ENCODE results near the gene ADK.
"Not testable (repeated sequence)": the region's sequence is repeated elsewhere in the genome, so short reads cannot be mapped to it uniquely, and the experiment has no call there.

ADK gene

DNA sequence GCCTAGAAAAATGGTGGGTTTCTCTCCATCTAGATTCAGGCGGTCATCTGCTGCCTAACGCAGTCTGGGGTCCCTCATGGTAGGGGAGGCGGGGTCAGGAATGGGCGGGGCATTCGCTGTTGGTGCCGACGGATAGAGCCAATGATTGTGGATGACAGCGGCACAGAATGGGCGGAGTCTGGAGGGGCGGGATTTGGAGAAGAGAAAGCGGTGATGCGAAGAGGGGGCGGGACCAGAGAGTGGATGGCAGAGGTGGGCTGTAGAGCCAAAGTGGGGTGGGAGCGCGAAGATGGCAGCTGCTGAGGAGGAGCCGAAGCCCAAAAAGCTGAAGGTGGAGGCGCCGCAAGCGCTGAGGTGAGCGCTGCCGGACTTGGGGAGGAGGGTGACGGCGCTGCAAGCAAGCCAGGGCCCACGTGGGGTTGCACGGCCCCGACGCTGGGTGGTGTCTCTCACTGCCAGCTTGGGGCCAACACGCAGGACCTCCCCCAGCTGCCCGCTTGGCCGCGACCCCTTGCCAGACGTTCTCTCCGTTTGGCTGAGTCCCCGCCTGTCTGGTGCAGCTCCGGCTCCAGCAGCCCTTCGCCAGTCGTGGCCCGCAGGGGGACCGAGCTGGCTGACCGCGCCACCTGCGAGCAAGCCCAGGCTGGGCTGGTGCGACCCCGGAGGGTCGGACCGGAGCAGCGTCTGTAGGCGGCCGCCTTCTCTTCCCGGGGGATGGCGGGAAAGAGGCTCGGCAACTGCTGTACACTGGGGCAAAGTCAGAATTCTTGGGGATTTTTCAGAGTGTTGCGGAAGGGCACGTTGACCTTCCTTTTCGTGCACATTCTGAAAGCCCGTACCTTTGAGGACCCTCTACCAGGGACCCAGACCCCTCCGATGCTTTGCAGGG is at the start of gene ADK:
ADK (plus strand) TSS at position 232 of the 889 bp plus-strand sequence; CDS start at position 290, 58 bp downstream.
- DNase-seq (ENCODE audit: insufficient read length, low spot score) (peak; percentile 69), FAIRE-seq (peak; percentile 95)

DNA sequence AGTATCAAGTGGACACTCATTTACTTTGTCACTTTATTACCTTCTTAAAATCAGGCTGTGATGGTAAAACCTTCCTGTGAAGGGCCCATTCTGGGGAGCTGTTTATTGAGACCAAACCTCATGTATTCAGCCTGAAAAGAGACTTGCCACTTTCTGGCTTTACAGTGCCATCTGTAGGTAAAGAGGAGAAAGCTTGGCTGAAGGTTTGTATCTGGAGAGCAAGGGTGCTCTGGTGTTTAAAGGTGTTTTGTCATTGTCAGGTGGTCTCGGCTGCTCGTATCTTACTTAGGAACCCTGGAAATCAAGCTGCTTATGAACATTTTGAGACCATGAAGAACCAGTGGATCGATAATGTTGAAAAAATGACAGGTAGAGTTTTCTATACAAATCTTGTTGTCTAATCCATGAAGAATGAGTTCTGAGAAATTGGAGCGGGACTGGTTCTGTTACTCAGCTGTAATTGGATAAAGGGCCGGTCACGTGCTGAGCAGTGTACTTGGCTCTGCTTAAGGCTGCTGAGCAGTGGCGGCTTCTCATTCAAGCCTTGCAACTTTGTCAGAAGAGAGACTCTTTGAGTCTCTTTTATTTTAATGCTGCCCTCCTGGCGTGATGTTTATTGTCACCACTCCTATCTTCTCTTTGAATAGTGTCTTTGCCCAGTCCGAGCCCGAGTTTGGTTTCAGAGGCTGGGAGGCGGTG is 47.3 kb upstream of the ADK start:
- DNase-seq (ENCODE audit: insufficient read length, low spot score) = peak; percentile 28
- FAIRE-seq = peak; percentile 77

DNA sequence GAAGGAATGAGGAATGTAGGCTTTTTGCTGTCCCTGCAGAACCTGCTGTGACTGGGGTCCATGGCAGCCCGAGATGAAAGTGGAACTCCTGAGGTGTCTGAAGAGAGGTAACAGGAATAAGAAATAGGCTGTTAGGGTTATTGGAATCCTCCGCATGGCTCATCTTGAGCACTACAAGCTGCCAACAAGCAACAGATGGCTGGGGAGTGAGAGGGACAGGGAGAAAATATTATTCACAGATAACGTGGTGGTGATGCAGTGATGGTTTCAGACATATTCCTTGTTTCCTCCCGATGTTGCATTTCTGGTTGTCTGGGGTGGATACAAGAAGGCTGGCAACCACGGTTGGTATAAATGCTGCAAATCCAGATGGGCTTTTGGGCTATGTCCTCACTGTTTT is 46.5 kb upstream of the ADK start:
- no peak for DNase-seq (ENCODE audit: insufficient read length, low spot score)

DNA sequence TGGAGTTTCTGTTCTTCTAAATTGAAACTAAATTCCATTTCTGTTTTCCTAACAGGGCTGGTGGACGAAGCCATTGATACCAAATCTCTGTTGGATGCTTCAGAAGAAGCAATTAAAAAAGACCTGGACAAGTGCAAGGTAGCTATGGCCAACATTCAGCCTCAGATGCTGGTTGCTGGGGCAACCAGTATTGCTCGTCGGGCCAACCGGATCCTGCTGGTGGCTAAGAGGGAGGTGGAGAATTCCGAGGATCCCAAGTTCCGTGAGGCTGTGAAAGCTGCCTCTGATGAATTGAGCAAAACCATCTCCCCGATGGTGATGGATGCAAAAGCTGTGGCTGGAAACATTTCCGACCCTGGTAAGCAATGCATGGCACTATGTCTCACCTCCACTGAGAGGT is 46.0 kb upstream of the ADK start:
- no peak for FAIRE-seq
- no peak for DNase-seq (ENCODE audit: insufficient read length, low spot score)

More for the DNA sequence above, 46.5 kb upstream of the ADK start:
- FAIRE-seq = no peak

DNA sequence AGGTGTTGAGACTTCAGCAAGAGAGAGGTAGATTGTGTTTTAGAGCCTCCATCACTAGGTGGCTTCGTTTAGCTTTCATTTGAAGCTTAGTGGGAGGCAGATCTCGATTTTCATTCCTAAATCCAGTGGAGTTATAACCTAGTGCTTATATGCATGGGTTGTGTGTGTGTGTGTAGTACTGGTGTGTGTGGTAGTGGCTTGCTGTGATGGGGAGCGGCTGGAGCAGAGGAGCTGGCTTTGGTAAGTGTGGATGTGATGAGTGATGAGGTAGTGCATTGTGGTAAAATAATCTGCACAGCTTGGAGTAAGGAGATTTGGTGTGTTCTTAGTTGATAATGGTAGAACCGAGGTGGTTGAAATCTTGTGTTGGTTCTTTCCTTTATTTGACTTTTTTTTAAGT is 43.6 kb upstream of the ADK start:
- no peak for FAIRE-seq
- DNase-seq (ENCODE audit: insufficient read length, low spot score) = no peak

DNA sequence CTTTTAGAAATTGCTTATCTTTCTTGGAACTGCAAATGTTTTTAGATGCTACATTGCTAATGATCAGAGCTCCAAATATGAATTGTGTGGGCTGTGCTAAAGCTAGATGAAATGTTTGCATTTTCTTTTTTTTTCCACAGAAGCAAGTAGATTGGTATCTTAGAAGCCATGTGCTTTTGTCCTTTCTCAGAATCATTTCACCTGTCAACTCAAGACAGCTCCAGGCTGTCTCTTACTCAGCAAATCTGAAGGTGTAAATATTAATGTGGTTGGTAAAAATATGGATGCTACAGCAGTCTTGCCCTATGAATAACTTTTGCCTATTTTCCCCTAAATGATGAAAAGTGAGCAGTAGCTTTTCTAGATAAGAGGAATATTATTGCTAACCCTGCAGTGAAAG is 41.6 kb upstream of the ADK start:
- no peak for FAIRE-seq
- no peak for DNase-seq (ENCODE audit: insufficient read length, low spot score)

DNA sequence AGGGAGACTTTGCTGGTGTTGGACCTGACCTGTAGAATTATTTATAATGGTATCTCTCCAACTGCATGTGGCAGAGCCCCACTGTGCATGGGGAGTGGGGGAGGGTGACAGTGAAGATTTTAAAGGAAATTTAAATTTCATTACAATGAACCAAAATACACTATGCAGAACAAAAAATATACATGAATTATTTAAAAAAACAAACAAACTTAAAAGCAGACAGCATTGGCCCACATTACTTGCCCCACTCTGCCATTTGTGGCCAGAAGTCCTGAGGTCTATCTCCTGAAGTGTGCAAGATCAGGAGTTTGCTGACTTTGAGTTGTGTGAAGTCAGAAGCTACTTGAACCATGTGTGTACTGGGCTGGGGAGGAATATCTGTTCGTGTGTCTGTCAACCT is 40.9 kb upstream of the ADK start:
- DNase-seq (ENCODE audit: insufficient read length, low spot score) (no peak), FAIRE-seq (no peak)

DNA sequence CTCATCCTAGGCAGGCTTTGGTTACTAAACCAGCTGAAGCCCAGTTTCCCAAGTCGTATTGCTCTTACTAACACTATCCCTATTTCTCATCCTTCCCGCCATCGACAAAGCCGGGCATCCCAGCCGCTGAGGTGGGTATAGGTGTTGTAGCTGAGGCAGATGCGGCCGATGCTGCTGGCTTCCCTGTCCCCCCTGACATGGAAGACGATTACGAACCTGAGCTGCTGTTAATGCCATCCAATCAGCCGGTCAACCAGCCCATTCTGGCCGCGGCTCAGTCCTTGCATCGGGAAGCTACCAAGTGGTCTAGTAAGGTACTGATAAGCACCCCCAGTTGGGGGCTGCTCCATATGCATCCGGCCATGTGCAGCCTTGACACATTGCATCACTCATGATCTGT is 39.2 kb upstream of the ADK start:
- no peak for FAIRE-seq
- no peak for DNase-seq (ENCODE audit: insufficient read length, low spot score)

DNA sequence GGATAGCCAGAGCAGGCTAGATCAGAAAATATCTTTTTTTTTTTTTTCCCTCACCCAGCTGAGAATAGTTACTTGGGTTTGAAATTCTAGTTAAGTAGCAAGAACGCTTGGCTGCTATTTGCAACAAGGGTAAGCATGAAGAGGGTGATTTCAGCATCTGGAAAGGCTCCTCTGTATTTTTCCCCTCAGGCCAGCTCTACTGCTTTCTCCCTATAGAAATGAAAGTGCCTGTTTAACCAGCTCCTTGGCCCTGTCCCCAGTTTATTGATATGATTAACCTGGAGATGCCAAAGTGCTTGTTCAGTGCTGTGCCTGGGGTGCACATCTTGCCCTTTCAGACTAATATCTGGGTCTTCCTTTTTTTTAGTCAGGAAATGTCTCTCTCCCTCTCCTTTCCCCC is 37.5 kb upstream of the ADK start:
- DNase-seq (ENCODE audit: insufficient read length, low spot score) (no peak), FAIRE-seq (no peak)

DNA sequence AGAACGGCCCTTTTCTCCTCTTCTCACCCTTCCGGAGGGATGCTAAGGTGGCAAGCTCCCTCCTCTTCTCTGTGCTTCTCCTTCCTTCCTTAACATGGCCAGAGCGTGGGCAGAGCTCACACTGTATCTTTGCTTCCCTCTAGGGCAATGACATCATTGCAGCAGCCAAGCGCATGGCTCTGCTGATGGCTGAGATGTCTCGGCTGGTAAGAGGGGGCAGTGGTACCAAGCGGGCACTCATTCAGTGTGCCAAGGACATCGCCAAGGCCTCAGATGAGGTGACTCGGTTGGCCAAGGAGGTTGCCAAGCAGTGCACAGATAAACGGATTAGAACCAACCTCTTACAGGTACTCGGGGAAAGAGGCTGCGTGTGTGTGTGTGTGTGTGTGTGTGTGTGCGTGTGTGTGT is 37.0 kb upstream of the ADK start:
- DNase-seq (ENCODE audit: insufficient read length, low spot score) = no peak
- FAIRE-seq = no peak

DNA sequence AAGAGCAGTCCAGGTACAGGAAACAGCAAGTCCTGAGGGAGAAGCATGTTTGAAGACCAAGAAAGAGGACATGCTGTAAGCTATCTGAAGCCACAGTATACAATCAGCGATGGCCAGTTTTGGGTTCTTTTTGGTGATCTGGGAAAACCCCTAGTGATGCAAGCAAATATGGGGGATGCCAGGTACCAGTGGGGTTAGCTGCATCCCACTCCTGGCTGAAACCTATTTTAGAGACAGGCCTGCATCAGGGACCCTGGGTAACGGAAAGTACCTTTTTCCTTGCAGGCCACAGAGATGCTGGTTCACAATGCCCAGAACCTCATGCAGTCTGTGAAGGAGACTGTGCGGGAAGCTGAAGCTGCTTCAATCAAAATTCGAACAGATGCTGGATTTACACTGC is 33.3 kb upstream of the ADK start:
- FAIRE-seq = no peak
- no peak for DNase-seq (ENCODE audit: insufficient read length, low spot score)

DNA sequence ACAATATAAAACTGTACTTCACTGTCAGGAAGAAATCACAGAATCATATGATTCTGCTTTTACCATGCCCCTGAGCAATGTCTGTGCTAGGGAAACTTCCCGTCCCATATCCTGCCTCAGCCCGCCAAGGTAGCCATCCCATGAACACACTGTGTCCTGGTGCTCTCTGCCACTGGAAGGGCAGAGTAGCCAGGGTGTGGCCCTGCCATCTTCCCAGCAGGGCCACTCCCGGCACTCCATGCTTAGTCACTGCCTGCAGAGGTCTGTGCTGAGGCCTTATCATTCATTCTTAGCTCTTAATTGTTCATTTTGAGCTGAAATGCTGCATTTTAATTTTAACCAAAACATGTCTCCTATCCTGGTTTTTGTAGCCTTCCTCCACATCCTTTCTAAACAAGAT is 32.2 kb upstream of the ADK start:
- DNase-seq (ENCODE audit: insufficient read length, low spot score) (no peak), FAIRE-seq (no peak)

DNA sequence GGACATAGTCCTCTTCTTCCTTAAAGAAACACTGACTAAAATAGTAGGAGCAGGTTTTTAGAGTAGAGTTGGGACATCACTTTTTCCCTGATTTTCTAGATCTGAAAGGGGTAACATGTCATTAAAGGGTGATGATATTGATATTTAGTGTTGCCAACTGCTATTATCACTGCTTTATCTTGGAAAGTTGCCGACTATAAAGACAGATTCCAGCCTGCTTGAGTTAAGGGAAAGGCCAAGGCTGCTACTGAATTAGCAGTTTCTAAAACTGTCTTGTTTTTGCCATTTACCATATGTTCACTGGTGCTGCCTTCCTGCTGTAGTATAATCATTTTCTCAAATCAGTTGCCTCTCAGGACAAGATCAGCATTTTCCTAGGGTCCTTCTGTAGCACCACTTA is 30.1 kb upstream of the ADK start:
- DNase-seq (ENCODE audit: insufficient read length, low spot score) (no peak), FAIRE-seq (no peak)

DNA sequence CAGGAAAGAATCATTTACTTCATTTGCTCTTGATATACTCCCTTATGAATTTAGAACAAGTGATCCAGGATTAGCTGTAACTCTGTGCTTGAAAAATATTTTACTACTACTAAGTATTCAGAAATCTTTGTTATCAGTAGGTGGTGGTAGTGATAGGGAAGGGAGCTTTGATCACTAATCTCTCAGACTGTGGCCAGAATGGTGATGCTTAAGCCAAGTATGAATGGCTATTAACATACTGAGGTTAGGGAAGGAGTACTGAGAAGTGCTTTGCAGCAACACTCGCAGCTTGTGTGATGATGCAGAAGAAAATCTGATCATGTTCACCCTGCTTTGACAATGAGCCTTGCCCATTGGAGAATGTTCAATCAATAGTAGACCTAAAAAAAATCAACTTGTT is 29.7 kb upstream of the ADK start:
- DNase-seq (ENCODE audit: insufficient read length, low spot score) = no peak
- no peak for FAIRE-seq

DNA sequence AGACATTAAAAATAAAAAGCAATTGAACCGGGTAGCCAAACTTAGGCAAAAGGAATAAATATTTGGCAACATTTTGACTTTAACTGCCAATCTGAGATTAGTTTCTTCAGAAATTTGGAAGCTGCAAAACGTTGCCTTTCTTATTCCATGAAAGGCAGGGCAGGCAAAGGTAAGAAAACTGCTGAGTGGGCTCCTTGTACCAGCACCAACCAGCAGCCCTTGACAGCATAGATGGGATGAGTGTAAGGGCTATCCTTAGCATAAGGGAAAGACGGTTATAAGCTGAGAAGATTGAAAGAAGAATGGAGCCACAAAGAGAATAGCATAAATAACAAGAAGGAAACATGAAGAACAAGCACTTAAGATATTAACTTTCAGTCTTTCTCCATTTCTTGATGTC is 29.0 kb upstream of the ADK start:
- FAIRE-seq (no peak), DNase-seq (ENCODE audit: insufficient read length, low spot score) (no peak)

DNA sequence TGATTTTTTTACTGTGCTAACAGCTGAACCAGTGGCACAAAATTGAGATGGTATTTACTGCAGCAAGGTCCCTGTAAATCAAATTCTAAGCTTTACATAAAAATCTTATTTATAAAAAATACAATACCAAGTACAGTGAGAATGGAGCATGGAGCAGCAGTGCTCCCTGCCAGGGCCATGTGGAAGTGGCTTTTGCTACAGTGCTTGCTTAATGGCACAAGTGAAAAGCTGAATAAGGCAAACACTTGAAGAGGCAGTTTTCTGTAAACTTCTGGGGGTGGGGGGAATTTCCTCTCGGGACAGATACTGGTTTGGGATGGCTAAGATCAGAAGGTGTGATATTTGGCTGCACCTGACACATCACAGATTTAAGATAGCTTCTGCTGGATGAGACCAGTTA is 27.9 kb upstream of the ADK start:
- no peak for DNase-seq (ENCODE audit: insufficient read length, low spot score)
- no peak for FAIRE-seq

DNA sequence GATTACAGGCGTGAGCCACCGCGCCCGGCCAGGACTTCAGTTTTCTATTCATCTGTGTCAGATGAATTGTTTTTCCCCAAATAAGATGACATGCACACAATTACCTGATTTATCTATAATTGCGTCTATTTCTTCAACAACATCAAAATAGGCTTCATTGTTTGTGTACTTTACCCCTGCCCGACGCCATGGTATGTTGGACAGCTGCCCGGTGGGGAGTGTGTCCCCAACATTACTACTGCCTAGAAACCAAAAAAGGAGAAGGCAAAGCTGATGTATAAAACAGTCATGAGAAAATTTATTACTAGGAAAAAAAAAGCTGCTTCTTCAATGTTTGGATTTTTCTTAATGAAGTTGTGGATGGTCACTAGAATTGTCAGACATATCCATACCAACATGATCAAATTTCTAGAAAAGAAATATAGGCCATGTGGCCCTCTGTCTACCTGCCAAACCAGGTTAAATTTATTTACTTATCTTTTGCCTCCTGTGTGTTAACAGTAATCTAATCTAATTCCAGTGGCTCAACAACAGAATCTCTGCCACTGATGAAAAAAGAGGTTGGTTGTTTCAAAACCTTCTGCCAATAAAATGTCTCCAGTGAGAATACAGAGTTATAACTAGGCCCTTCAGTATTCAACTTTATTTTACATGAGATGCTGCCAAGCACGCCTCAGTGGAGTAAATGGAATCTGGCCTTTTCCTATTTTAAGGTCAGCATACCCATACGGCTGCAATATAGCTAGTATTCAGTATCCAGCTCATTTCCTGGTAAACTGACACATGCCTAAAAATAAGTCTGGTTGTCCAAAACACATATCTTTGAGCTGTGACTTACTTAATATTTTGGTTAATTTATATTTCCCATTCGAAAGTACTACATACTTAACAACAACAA is 16.8 kb upstream of the ADK start:
- no peak for FAIRE-seq
- DNase-seq (ENCODE audit: insufficient read length, low spot score) = no peak

DNA sequence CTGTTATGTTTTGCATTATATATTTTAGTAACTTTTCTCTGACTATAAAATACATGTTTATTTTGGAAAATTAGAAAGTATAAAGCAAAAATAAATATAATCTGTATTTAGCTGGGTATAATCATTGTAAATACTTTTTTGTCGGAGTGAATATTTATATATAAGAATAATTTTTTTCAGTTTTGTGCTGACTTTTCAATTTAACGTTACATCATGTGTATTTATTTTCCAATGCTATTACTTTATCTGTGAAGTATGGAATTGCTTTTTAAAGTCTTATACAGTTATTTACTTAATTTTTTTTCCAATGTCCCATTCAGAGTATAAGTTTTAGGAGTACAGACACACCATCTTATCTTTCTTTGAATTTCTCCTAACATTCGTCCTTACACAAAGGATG is 15.6 kb upstream of the ADK start:
- no peak for FAIRE-seq
- DNase-seq (ENCODE audit: insufficient read length, low spot score) = no peak

DNA sequence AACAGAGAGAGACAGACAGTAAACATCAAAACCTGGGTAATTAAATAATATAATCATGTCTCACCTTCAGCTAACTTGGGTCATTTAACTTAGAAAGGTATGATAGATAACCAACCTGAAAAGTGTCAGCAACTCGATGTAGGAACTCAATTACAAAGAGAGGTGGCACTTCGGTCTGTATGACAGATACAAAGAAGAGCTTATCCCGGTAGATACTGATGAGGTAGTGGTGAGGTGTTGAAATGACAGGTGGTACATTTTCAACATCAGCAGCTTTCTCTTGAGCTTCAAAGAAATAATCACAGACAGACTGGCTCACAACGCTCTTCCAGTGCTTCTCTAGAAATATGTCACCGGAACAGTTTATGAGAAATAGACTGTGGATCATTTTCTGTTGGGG is 13.0 kb upstream of the ADK start:
- FAIRE-seq (no peak), DNase-seq (ENCODE audit: insufficient read length, low spot score) (no peak)

DNA sequence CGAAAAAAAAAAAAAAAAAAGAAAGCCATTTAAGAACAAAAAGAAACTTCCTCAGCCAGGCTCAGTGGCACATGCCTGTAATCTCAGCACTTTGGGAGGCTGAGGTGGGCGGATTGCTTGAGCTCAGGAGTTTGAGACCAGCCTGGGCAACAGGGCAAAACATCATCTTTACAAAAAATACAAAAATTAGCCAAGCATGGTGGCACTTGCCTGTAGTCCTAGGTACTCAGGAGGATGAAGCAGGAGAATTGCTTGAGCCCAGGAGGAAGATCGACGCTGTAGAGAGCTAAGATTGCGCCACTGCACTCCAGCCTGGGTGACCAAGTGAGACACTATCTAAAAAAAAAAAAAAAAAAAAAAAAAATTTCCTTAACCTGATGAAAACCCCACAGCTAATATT is 12.4 kb upstream of the ADK start:
- DNase-seq (ENCODE audit: insufficient read length, low spot score); FAIRE-seq: not testable (repeated sequence)

DNA sequence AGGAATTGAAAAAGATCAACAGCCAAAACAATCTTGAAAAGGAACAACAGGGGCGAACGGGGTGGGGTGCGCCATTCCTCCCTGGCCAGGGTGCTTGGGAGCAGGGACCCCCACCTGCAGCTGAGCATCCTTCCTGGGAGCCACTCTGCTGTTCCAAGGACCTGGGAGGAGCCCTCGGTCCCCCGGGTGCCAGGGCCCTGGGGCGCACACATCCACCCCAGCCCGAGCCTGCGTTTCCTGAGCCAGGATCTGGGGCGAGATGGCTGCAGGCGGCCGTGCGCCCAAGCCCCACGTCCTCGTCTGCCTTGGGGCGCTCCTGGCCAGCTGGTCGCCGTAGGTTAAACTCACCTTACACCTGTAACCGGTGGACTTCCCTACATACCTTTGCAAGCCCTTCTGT is 11.0 kb upstream of the ADK start:
- no peak for DNase-seq (ENCODE audit: insufficient read length, low spot score)
- no peak for FAIRE-seq

Measured in GM19239 (cell line).